Esophagus muscularis mucosa (tissue), 4 donors: ENCODE data around the gene ZNF879. TPM values are rescaled to one million over a fixed set of nuclear protein-coding genes. Genes with fewer than 3 reads are reported as not detected.

Experiments used
- DNase-seq: peaks from one replicate; pipeline ENCODE4 v3.0.0-alpha.2; 2017; ENCODE audit errors: extremely low spot score
- H3K27ac ChIP-seq, 4 donors: fragments of 200-600 bp; sonication (generic); replicated peaks in 1 of 4; 1 replicate in 3 of 4; 2 replicates in 1 of 4; pipeline ENCODE4 v1.5.1; 2016 to 2019; ENCODE audit warnings: mild to moderate bottlenecking in 1 of 4
- H3K27me3 ChIP-seq, 4 donors: fragments of 200-600 bp; sonication (generic); one replicate each; pipeline versions ENCODE4 v1.5.1 to v1.6.0; 2016 to 2019
- H3K36me3 ChIP-seq, 4 donors: fragments of 200-600 bp; sonication (generic); one replicate each; pipeline ENCODE4 v1.5.1; 2016 to 2019
- H3K4me1 ChIP-seq, 4 donors: fragments of 200-600 bp; sonication (generic); one replicate each; pipeline ENCODE4 v1.5.1; 2016 to 2019
- H3K4me3 ChIP-seq, 4 donors: fragments of 200-600 bp; sonication (generic); 1 replicate in 2 of 4; 2 replicates in 2 of 4; pipeline ENCODE4 v1.5.1; 2016 to 2019; ENCODE audit warnings: mild to moderate bottlenecking in 4 of 4, moderate library complexity in 1 of 4
- H3K9me3 ChIP-seq, 4 donors: fragments of 200-600 bp; sonication (generic); 1 replicate in 3 of 4; 2 replicates in 1 of 4; pipeline ENCODE4 v1.5.1; 2016 to 2019
- CTCF ChIP-seq, 3 experiments: fragments of 200-600 bp in 2 of 3; fragments of 450-650 bp in 1 of 3; sonication (generic) in 2 of 3; IDR thresholded peaks; one replicate each; pipeline ENCODE4 v1.5.1; 2017 to 2019; ENCODE audit warnings: antibody characterized with exemption in 3 of 3, mild to moderate bottlenecking in 2 of 3, moderate library complexity in 1 of 3
- EP300 ChIP-seq: sonication (generic); formaldehyde crosslinking; IDR thresholded peaks from one replicate; pipeline ENCODE4 v1.6.1; 2017; ENCODE audit warnings: antibody characterized with exemption
- POLR2A ChIP-seq: fragments of 450-650 bp; IDR thresholded peaks from one replicate; pipeline ENCODE4 v1.6.1; 2017; ENCODE audit warnings: antibody characterized with exemption, moderate library complexity, mild to moderate bottlenecking, low read depth
- POLR2AphosphoS5 ChIP-seq, 2 donors: sonication (generic); formaldehyde crosslinking; IDR thresholded peaks; one replicate each; pipeline ENCODE4 v1.6.1; 2017; ENCODE audit warnings: antibody characterized with exemption in 2 of 2
- WGBS: methylation state at CpG from one replicate; pipeline ENCODE4 v1.1.5; 2018; 5-methylcytosine and 5-hydroxymethylcytosine counted together
- intact Hi-C: fragments of 100-400 bp; cut with DNase I; formaldehyde crosslinking; loops from one replicate; pipeline ENCODE4 v1.15.1; 2023
- total RNA-seq, 4 donors: library from RNA; depleted of rRNA; stranded (reverse); fragments of >200 nt; gene quantifications; one replicate each; pipeline versions ENCODE4 v1.1.0 to v1.2.1, GENCODE V29; 2016

The ZNF879 gene
- 1 to 10 TPM; 4.3 to 6.4 (median 4.8) TPM for total RNA-seq

- intact Hi-C loops, result loop anchor here (2.0 to 5.0 kb wide), 2 partner anchors 35 to 81 kb away; partner anchors contain the start of gene ZNF454
- H3K4me3 ChIP-seq, result peak within 1 kb of the TSS; percentile 76 to 95 (median 78)
- TF ChIP-seq POLR2AphosphoS5 (IDR thresholded peaks at IDR 0.05) (peak; percentile 81 to 93), CTCF (IDR thresholded peaks at IDR 0.05) (peak in 1 of 3 experiments; percentile 11), EP300 (no peak)
- peak within 1 kb of the TSS; percentile 85 to 93 (median 90) for H3K27ac ChIP-seq
- peaks cover 25 to 38% (median 30%) of the 10 kb centered on the region in 4 donors for H3K36me3 ChIP-seq
- DNase-seq, result peak; percentile 98
- peaks cover 3 to 26% (median 24%) of the 10 kb centered on the region in 4 donors for H3K9me3 ChIP-seq
- no peaks in the 10 kb centered on the region for H3K27me3 ChIP-seq
- peaks cover 11 to 19% (median 15%) of the 10 kb centered on the region in 4 donors for H3K4me1 ChIP-seq
- WGBS, result under 1% methylated on average over 14 of the region's 72 CpGs
These were observed at the start of gene ZNF879 for GRCh38 chr5:179023528-179024189. ZNF879 (plus strand) TSS chr5:179023804; CDS start chr5:179025005, 1,201 bp downstream.

GRCh38 chr5:178981381-178981780 lies 42.2 kb upstream of the ZNF879 start:
- no peak for TF ChIP-seq EP300
- TF ChIP-seq POLR2AphosphoS5 (IDR thresholded peaks at IDR 0.05), result no peak
- no peak for TF ChIP-seq POLR2A
- no peak for TF ChIP-seq CTCF (IDR thresholded peaks at IDR 0.05)
- no peak overlapping the region for H3K27ac ChIP-seq
- H3K27me3 ChIP-seq, result no peaks in the 10 kb centered on the region
- peaks cover 0 to 27% (median 2%) of the 10 kb centered on the region in 4 donors for H3K36me3 ChIP-seq
- DNase-seq, result no peak
- WGBS, result 98% methylated on average over 15 of the region's 15 CpGs
- intact Hi-C loops, result no loop called here
- H3K4me1 ChIP-seq, result no peaks in the 10 kb centered on the region
- peaks cover 0 to 95% (median 84%) of the 10 kb centered on the region in 4 donors for H3K9me3 ChIP-seq
- no peak overlapping the region for H3K4me3 ChIP-seq

- no peak for DNase-seq
- H3K36me3 ChIP-seq, result peaks cover 0 to 14% (median 0%) of the 10 kb centered on the region in 4 donors
- no peak overlapping the region for H3K4me3 ChIP-seq
- no peak for TF ChIP-seq EP300
- no peak for TF ChIP-seq CTCF (IDR thresholded peaks at IDR 0.05)
- no peak for TF ChIP-seq POLR2AphosphoS5 (IDR thresholded peaks at IDR 0.05)
- TF ChIP-seq POLR2A, result no peak
- WGBS, result 92% methylated on average over 15 of the region's 17 CpGs
- no peaks in the 10 kb centered on the region for H3K4me1 ChIP-seq
- H3K9me3 ChIP-seq, result peaks cover 0 to 92% (median 78%) of the 10 kb centered on the region in 4 donors
- H3K27ac ChIP-seq, result no peak overlapping the region
- H3K27me3 ChIP-seq, result no peaks in the 10 kb centered on the region
- intact Hi-C loops, result no loop called here
These were observed 40.7 kb upstream of the ZNF879 start for GRCh38 chr5:178982941-178983340.

- Histone ChIP-seq H3K36me3 (peaks cover 0 to 8% (median 0%) of the 10 kb centered on the region in 4 donors), H3K4me1 (no peaks in the 10 kb centered on the region), H3K27me3 (no peaks in the 10 kb centered on the region), H3K9me3 (peaks cover 0 to 90% (median 76%) of the 10 kb centered on the region in 4 donors), H3K27ac (no peak overlapping the region), H3K4me3 (no peak overlapping the region)
- 83% methylated on average over 7 of the region's 10 CpGs for WGBS
- DNase-seq, result no peak
- intact Hi-C loops, result no loop called here
- TF ChIP-seq POLR2AphosphoS5 (IDR thresholded peaks at IDR 0.05) (no peak), CTCF (IDR thresholded peaks at IDR 0.05) (no peak), EP300 (no peak), POLR2A (no peak)
These were observed 39.9 kb upstream of the ZNF879 start for GRCh38 chr5:178983728-178984127.
